ENCODE results near the gene HAGHL.

Gene HAGHL

DNA sequence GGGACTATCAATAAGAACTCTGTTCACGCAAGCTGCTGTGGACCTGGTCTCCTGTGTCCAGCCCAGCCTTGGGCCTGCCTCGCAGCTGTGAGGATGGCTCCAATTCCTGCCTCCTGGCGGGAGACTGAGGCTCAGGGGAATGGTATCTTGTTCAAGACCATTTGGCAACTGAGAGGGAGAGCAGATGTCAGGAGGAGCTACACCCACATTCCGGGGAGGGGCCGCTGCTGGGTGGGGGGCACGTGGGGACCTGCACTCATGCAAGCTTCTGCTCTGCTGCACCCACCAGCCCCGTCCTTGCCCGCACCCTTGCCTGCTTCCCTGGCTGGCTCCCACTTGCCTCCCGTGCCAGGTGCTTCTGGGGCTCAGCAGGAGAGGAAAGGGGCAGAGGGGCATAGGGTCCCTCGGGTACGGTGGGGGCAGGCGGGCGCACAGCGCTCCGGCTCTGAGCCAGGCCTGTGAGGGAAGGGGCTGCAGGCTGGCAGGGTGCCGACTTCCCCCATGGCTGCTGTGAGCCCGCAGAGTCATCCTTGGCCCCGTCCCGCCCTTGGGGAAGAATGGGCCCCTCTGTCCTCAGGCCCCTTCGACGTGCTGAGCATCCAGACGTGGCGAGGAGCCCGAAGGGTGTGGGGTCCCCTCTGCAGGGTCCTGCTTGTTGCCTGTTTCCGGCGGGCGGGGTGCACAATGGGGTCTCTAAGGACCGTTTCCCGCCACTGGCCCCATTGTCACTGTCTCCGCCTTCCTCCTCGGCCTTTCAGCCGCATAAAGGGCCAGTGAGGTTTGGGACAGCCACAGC is 9.3 kb upstream of the HAGHL start:
- H3K4me3 ChIP-seq (ENCODE audit: low read length), result no peak overlapping the region
- no peak for TF ChIP-seq ZNF274 (IDR thresholded peaks at IDR 0.05; ENCODE audit: low read depth, low read length)

DNA sequence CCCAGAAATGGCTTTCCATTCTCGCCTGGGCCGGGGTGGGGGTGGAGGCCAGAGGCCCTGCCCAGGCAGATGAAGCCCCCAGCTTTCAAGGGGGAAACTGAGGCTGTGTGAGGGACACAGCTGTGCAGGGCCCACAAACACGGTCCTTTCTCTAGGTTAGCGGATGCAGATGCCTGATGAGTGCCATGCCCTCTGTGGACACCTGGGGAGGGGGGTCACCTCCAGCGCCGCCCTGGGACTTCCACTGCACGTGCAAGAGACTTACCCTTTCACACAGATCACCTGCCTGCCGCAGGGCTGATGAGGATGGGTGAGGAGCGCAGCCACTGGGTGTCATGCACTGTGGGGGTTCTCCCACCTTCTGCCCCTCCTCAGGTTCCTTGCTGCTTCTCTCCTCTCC is 8.5 kb upstream of the HAGHL start:
- TF ChIP-seq ZNF274 (IDR thresholded peaks at IDR 0.05; ENCODE audit: low read depth, low read length), result no peak

GRCh38 chr16:718922-719321 is 8.0 kb upstream of the HAGHL start:
- H3K4me3 ChIP-seq (ENCODE audit: low read length), result no peak overlapping the region
- no peak for TF ChIP-seq ZNF274 (IDR thresholded peaks at IDR 0.05; ENCODE audit: low read depth, low read length)

More for the DNA sequence above, 8.5 kb upstream of the HAGHL start:
- H3K4me3 ChIP-seq (ENCODE audit: low read length), result no peak overlapping the region

DNA sequence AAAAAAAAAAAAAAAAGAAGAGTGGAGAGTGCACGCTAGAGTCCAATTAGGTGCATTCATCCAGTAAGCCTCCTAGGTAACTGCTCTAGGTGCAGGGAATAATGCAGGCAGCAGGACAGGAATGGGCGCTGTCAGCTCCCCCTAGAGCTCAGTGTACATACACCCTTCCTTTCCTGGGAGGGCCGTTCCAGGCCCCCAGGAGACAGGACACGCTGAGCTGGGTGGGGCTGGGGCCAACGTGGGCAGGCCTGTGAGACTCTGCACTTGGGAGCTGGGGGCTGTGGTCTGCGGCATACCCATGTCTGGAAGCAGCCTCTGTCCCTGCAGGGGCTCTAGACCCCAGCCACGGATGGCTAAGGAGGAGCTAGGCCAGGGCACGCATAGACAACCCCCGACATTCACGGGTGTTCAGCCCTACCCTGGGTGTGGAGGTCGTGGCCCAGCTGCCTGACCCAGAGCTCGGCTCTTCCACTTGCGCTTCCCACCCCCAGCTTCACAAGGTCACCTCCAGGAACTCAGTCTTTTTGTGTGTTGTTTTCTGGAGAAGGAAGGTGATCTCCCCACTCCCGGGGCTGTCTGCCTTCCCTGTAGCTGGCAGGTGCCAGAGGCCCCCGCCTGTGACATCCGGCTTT is 7.0 kb upstream of the HAGHL start:
- no peak for TF ChIP-seq ZNF274 (IDR thresholded peaks at IDR 0.05; ENCODE audit: low read depth, low read length)
- H3K4me3 ChIP-seq (ENCODE audit: low read length), result peak overlapping the region; percentile 66

GRCh38 chr16:720447-720989 is 6.4 kb upstream of the HAGHL start:
- no peak for TF ChIP-seq ZNF274 (IDR thresholded peaks at IDR 0.05; ENCODE audit: low read depth, low read length)
- H3K4me3 ChIP-seq (ENCODE audit: low read length), result peak overlapping the region; percentile 66

- peak within 1 kb of the TSS; percentile 66 for H3K4me3 ChIP-seq (ENCODE audit: low read length)
- TF ChIP-seq ZNF274 (IDR thresholded peaks at IDR 0.05; ENCODE audit: low read depth, low read length), result no peak
These were observed 5.7 kb upstream of the HAGHL start, which contains the start of gene ANTKMT for GRCh38 chr16:720990-721764. ANTKMT (plus strand) TSS chr16:721146; CDS start chr16:721275, 129 bp downstream.

DNA sequence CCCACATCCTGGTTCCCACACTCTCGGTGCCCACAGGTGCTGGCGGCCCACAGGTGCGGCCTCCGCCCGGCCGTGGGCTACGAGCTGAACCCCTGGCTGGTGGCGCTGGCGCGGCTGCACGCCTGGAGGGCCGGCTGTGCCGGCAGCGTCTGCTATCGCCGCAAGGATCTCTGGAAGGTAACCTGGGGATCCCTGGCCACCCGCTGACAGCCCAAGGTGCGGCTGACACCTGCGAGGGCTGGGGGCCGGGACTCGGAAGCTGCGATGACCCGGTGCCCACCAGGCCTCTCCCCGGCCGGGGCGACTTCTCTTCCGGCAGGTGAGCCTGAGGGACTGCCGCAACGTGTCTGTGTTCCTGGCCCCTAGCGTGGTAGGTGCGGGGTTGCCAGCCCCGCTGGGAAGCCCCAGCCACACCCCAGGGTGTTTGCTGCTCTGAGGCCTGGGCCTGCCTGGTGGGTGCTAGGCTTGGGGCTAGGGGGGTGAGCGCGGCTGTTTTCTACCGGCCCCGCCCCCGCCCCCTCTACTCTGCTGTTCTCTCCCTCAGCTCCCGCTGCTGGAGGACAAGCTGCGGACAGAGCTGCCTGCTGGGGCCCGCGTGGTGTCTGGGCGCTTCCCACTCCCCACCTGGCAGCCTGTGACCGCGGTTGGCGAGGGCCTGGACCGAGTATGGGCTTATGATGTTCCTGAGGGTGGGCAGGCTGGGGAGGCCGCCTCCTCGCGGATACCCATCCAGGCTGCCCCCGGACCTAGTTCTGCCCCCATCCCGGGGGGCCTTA is 5.0 kb upstream of the HAGHL start:
- peak overlapping the region; percentile 66; the same call in 1 of the 2 replicates for H3K4me3 ChIP-seq (ENCODE audit: low read length)
- TF ChIP-seq ZNF274 (IDR thresholded peaks at IDR 0.05; ENCODE audit: low read depth, low read length), result no peak

- TF ChIP-seq ZNF274 (IDR thresholded peaks at IDR 0.05; ENCODE audit: low read depth, low read length), result no peak
- H3K4me3 ChIP-seq (ENCODE audit: low read length), result no peak overlapping the region
These were observed 3.9 kb upstream of the HAGHL start for GRCh38 chr16:722835-723633.

DNA sequence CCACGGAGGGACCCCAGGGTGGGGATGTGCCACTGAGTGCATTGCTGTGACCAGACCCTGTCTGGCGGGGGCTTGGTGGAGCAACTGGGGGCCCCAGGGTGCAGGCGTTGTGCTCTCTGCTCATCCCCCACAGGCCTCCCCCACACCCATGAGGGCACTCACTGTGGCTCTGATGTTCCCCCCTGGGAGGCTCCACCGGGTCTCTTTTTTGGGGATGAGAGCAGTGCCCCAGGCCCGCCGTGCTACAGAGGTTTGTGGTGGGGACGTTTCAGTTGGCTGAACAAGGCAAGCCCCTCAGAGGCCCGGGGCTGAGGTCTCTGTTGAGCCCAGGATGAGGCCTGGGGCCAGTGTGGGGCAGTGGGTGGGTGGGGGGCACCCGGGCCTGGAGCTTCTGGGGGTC is 3.2 kb upstream of the HAGHL start:
- H3K4me3 ChIP-seq (ENCODE audit: low read length), result no peak overlapping the region
- no peak for TF ChIP-seq ZNF274 (IDR thresholded peaks at IDR 0.05; ENCODE audit: low read depth, low read length)

GRCh38 chr16:724188-725040 is 2.5 kb upstream of the HAGHL start:
- TF ChIP-seq ZNF274 (IDR thresholded peaks at IDR 0.05; ENCODE audit: low read depth, low read length), result no peak
- no peak overlapping the region for H3K4me3 ChIP-seq (ENCODE audit: low read length)

- H3K4me3 ChIP-seq (ENCODE audit: low read length), result no peak overlapping the region
- TF ChIP-seq ZNF274 (IDR thresholded peaks at IDR 0.05; ENCODE audit: low read depth, low read length), result no peak
These were observed 1.9 kb upstream of the HAGHL start for GRCh38 chr16:725041-725376.
